Superior temporal gyrus (tissue), 1 donor: ENCODE results near the gene ZBTB34.
"Not testable (repeated sequence)": the region's sequence is repeated elsewhere in the genome, so short reads cannot be mapped to it uniquely, and the experiment has no call there.

Experiments
- DNase-seq: peaks from one replicate; pipeline ENCODE4 v3.0.0-alpha.2; 2016; ENCODE audit errors: extremely low spot score

The ZBTB34 gene

GRCh38 chr9:126860077-126860756 lies at the start of gene ZBTB34:
ZBTB34 (plus strand) TSS chr9:126860639; CDS start chr9:126879400, 18,761 bp downstream.
- DNase-seq = peak; percentile 67

- no peak for DNase-seq
Observed at GRCh38 chr9:126813072-126813471, 47.4 kb upstream of the ZBTB34 start.

- no peak for DNase-seq
Observed at GRCh38 chr9:126814091-126814490, 46.3 kb upstream of the ZBTB34 start.

- DNase-seq = not testable (repeated sequence)
Observed at GRCh38 chr9:126817615-126818014, 42.8 kb upstream of the ZBTB34 start.

- DNase-seq = no peak
Observed at GRCh38 chr9:126818482-126818881, 42.0 kb upstream of the ZBTB34 start.

- no peak for DNase-seq
Observed at GRCh38 chr9:126819482-126819881, 41.0 kb upstream of the ZBTB34 start.

GRCh38 chr9:126822278-126822677 lies 38.2 kb upstream of the ZBTB34 start:
- DNase-seq = peak; percentile 79

- no peak for DNase-seq
Observed at GRCh38 chr9:126822873-126823272, 37.6 kb upstream of the ZBTB34 start.

GRCh38 chr9:126824052-126824451 lies 36.4 kb upstream of the ZBTB34 start:
- DNase-seq = not testable (repeated sequence)

GRCh38 chr9:126827227-126827626 lies 33.2 kb upstream of the ZBTB34 start:
- DNase-seq = no peak

- no peak for DNase-seq
Observed at GRCh38 chr9:126829035-126829434, 31.4 kb upstream of the ZBTB34 start.

- DNase-seq = no peak
Observed at GRCh38 chr9:126830827-126831226, 29.6 kb upstream of the ZBTB34 start.

GRCh38 chr9:126832440-126832839 lies 28.0 kb upstream of the ZBTB34 start:
- no peak for DNase-seq

- DNase-seq = no peak
Observed at GRCh38 chr9:126833020-126833419, 27.4 kb upstream of the ZBTB34 start.

GRCh38 chr9:126833710-126834345 lies 26.6 kb upstream of the ZBTB34 start:
- DNase-seq = peak; percentile 65

GRCh38 chr9:126834672-126835071 lies 25.8 kb upstream of the ZBTB34 start:
- no peak for DNase-seq

- peak; percentile 26 for DNase-seq
Observed at GRCh38 chr9:126836216-126836615, 24.2 kb upstream of the ZBTB34 start.

GRCh38 chr9:126838055-126838811 lies 22.2 kb upstream of the ZBTB34 start:
- no peak for DNase-seq

GRCh38 chr9:126838895-126839294 lies 21.5 kb upstream of the ZBTB34 start:
- DNase-seq = peak; percentile 51

- DNase-seq = no peak
Observed at GRCh38 chr9:126839301-126839700, 21.1 kb upstream of the ZBTB34 start.

GRCh38 chr9:126842220-126842842 lies 18.1 kb upstream of the ZBTB34 start:
- no peak for DNase-seq
